K562 (cell line): Measurements from ENCODE around the gene SLCO2A1. TPM values are rescaled to one million over a fixed set of nuclear protein-coding genes. Genes with fewer than 3 reads are reported as not detected.

Experiments used
- ATAC-seq: fragments of 200-7000 bp; cut with Tn5 transposase; 3 replicates; pipeline ENCODE4 v1.9.1; 2020; ENCODE audit warnings: moderate library complexity
- BruUV-seq: library from RNA; stranded (reverse); fragments of 400-500 nt; replicated peaks from 2 replicates; lab custom pipeline; 2021; lab: Mats Ljungman, UMichigan
- CTCF ChIA-PET: fragments of 300-600 bp; formaldehyde crosslinking; extraction: SDS; loops from one replicate; lab custom pipeline; 2021; ENCODE audit warnings: low intra/inter-chr PET ratio; lab: Yijun Ruan, JAX
- POLR2A ChIA-PET: fragments of 300-600, 350-650 bp; sonication (Branson Sonifier 250); formaldehyde crosslinking; extraction: SDS; loops from one replicate; lab custom pipeline; 2021; ENCODE audit warnings: antibody characterized with exemption, inconsistent platforms; lab: Yijun Ruan, JAX
- DNase-seq, 4 experiments: peaks; one replicate each; pipeline versions ENCODE4 v3.0.0 to v3.0.0-alpha.2; 2011 to 2018; ENCODE audit warnings: low spot score in 3 of 4, mixed read lengths in 3 of 4; ENCODE audit errors: extremely low read depth in 1 of 4
- FAIRE-seq: peaks from 2 replicates; lab custom pipeline; 2011; peaks lifted over from hg19 to GRCh38; lab: Jason Lieb, UNC
- H2AFZ ChIP-seq: 2 replicates; pipeline ENCODE4 v1.6.0; 2011; ENCODE audit warnings: low read depth, low read length, control low read depth, inconsistent platforms
- H3K27ac ChIP-seq: fragments of 200-600 bp; 3 replicates; pipeline ENCODE4 v1.8.0; 2011; ENCODE audit warnings: low read depth, mild to moderate bottlenecking, control low read depth, inconsistent platforms, low read length, moderate library complexity, mixed read lengths; ENCODE audit errors: extremely low read depth
- H3K27me3 ChIP-seq, 2 experiments: fragments of 300-600 bp in 1 of 2; 2 replicates in 1 of 2; 3 replicates in 1 of 2; pipeline versions ENCODE4 v1.6.0 to v1.8.0; 2011; ENCODE audit warnings: inconsistent platforms in 2 of 2, low read length in 2 of 2, mild to moderate bottlenecking in 1 of 2, mixed read lengths in 1 of 2, moderate library complexity in 1 of 2; ENCODE audit not compliant: control insufficient read depth in 2 of 2, insufficient read depth in 2 of 2
- H3K36me3 ChIP-seq: fragments of 300-600 bp; 3 replicates; pipeline ENCODE4 v1.8.0; 2011; ENCODE audit warnings: mild to moderate bottlenecking, low read length, inconsistent platforms; ENCODE audit not compliant: control insufficient read depth, insufficient read depth
- H3K4me1 ChIP-seq, 2 experiments: fragments of 200-600 bp in 1 of 2; replicated peaks in 1 of 2; 2 replicates in 1 of 2; 3 replicates in 1 of 2; pipeline versions ENCODE4 v1.5.1 to v1.8.0; 2011; ENCODE audit warnings: inconsistent platforms in 2 of 2, low read length in 2 of 2, mild to moderate bottlenecking in 1 of 2, mixed read lengths in 1 of 2, moderate library complexity in 1 of 2; ENCODE audit not compliant: control insufficient read depth in 2 of 2, insufficient read depth in 2 of 2
- H3K4me2 ChIP-seq: 2 replicates; pipeline ENCODE4 v1.6.1; 2011; ENCODE audit warnings: low read length, control low read depth, inconsistent platforms, mixed read lengths; ENCODE audit not compliant: insufficient read depth
- H3K4me3 ChIP-seq: fragments of 200-600 bp; sonication (generic), shearing (Covaris generic); 2 replicates; pipeline ENCODE4 v1.5.1; 2016; ENCODE audit warnings: control low read depth, inconsistent platforms
- H3K79me2 ChIP-seq: fragments of 200-600 bp; 3 replicates; pipeline ENCODE4 v1.8.0; 2011; ENCODE audit warnings: low read length, inconsistent platforms; ENCODE audit not compliant: control insufficient read depth, insufficient read depth
- H3K9ac ChIP-seq, 2 experiments: 2 replicates each; pipeline versions ENCODE4 v1.6.0 to v1.6.1; 2011; ENCODE audit warnings: low read depth in 2 of 2, low read length in 2 of 2, control low read depth in 1 of 2, inconsistent platforms in 1 of 2, mild to moderate bottlenecking in 1 of 2, mixed read lengths in 1 of 2; ENCODE audit not compliant: insufficient read depth in 1 of 2
- H3K9me1 ChIP-seq: one replicate; pipeline ENCODE4 v1.6.0; 2011; ENCODE audit warnings: inconsistent platforms, mild to moderate bottlenecking, low read length, moderate library complexity; ENCODE audit not compliant: control insufficient read depth, insufficient read depth
- H3K9me3 ChIP-seq: replicated peaks from 2 replicates; pipeline ENCODE4 v1.5.1; 2011; ENCODE audit warnings: low read depth, low read length, inconsistent platforms; ENCODE audit not compliant: control insufficient read depth, insufficient read depth
- H4K20me1 ChIP-seq: replicated peaks from 2 replicates; pipeline ENCODE4 v1.6.1; 2011; ENCODE audit warnings: low read length, inconsistent platforms, mixed read lengths; ENCODE audit not compliant: control insufficient read depth, insufficient read depth
- C11orf30 ChIP-seq: fragments of 450-650 bp; IDR thresholded peaks from 2 replicates; pipeline ENCODE4 v1.6.1; 2016; ENCODE audit warnings: low read depth, mild to moderate bottlenecking
- IFI16 ChIP-seq: fragments of 250-450 bp; sonication (Bioruptor Pico); IDR thresholded peaks from 2 replicates; pipeline ENCODE4 v2.1.2; 2022; ENCODE audit warnings: mild to moderate bottlenecking, inconsistent platforms
- KAT8 ChIP-seq: fragments of 450-650 bp; IDR thresholded peaks from 2 replicates; pipeline ENCODE4 v1.6.1; 2016; ENCODE audit warnings: low read depth, mild to moderate bottlenecking
- KHSRP ChIP-seq: fragments of 450-650 bp; IDR thresholded peaks from 2 replicates; pipeline ENCODE4 v1.6.1; 2017
- MAFG ChIP-seq: fragments of 450-650 bp; conservative IDR thresholded peaks from 2 replicates; pipeline ENCODE4 v1.6.1; 2016; ENCODE audit warnings: missing genetic modification characterization, missing compliant biosample characterization
- MIER1 ChIP-seq: fragments of 450-650 bp; IDR thresholded peaks from 2 replicates; pipeline ENCODE4 v1.6.1; 2016; ENCODE audit warnings: antibody characterized with exemption, mild to moderate bottlenecking, low read depth
- NR2F6 ChIP-seq: fragments of 450-650 bp; formaldehyde crosslinking; IDR thresholded peaks from 2 replicates; pipeline ENCODE4 v1.4.0; 2020; ENCODE audit warnings: mild to moderate bottlenecking
- NUFIP1 ChIP-seq: fragments of 450-650 bp; IDR thresholded peaks from 2 replicates; pipeline ENCODE4 v1.6.1; 2018; ENCODE audit not compliant: partially characterized antibody
- SPI1 ChIP-seq: IDR thresholded peaks from 2 replicates; pipeline ENCODE4 v1.6.1; 2011; ENCODE audit warnings: low read depth, low read length, control low read depth, borderline replicate concordance
- TEAD4 ChIP-seq, 2 experiments: sonication (generic) in 1 of 2; formaldehyde crosslinking in 1 of 2; IDR thresholded peaks; 2 replicates each; pipeline versions ENCODE4 v1.6.1 to v1.8.0; 2012 to 2022; ENCODE audit warnings: borderline replicate concordance in 1 of 2, inconsistent platforms in 1 of 2, low read length in 1 of 2, mild to moderate bottlenecking in 1 of 2, missing genetic modification reagents in 1 of 2
- YBX1 ChIP-seq: fragments of 450-650 bp; IDR thresholded peaks from 2 replicates; pipeline ENCODE4 v1.7.1; 2016; ENCODE audit warnings: mild to moderate bottlenecking
- ZNF140 ChIP-seq: fragments of 250-450 bp; sonication (Bioruptor Pico); IDR thresholded peaks from 2 replicates; pipeline ENCODE4 v1.8.0; 2021; ENCODE audit warnings: moderate library complexity, mild to moderate bottlenecking, inconsistent platforms
- ZNF316 ChIP-seq: fragments of 450-650 bp; IDR thresholded peaks from 2 replicates; pipeline ENCODE4 v1.6.1; 2016
- ZNF766 ChIP-seq: fragments of 200-800 bp; sonication (Bioruptor generic); conservative IDR thresholded peaks from 2 replicates; pipeline ENCODE4 v1.6.1; 2016; ENCODE audit warnings: missing genetic modification characterization, missing compliant biosample characterization
- WGBS: fragments of 100-300 bp; shearing (Covaris generic); methylation state at CpG from one replicate; pipeline ENCODE4 v1.1.6; 2016; ENCODE audit warnings: low coverage, mixed read lengths; ENCODE audit not compliant: insufficient coverage; ENCODE audit errors: missing lambda C conversion rate; 5-methylcytosine and 5-hydroxymethylcytosine counted together
- in situ Hi-C: fragments of 300-500 bp; cut with MboI; formaldehyde crosslinking; loops from 4 replicates; pipeline ENCODE4 v1.15.0; 2018; ENCODE audit warnings: inconsistent platforms, mixed read lengths
- intact Hi-C: fragments of 100-400 bp; cut with micrococcal nuclease; formaldehyde crosslinking; loops from 2 replicates; pipeline ENCODE4 v1.14.2; 2022
- polyA plus RNA-seq, 8 experiments: library from polyadenylated mRNA; depleted of rRNA in 4 of 8; stranded (reverse) in 5 of 8; unstranded in 3 of 8; fragments of >200 nt; fragmentation: Nextera tagmentation in 2 of 8; fragmentation: Illumina TruSeq in 1 of 8; extraction: Ambion mirVana in 2 of 8; extraction: Trizol in 1 of 8; gene quantifications; 2 replicates each; pipeline versions ENCODE4 v1.2.1 to v1.2.3, GENCODE V29; 2011 to 2014; ENCODE audit warnings: inconsistent platforms in 1 of 8, missing spikeins in 1 of 8
- total RNA-seq, 7 experiments: library from RNA; depleted of rRNA in 6 of 7; stranded (reverse); fragments of >200 nt in 6 of 7; fragmentation: Illumina TruSeq in 2 of 7; extraction: Trizol in 2 of 7; gene quantifications; 2 replicates each; pipeline versions ENCODE4 v1.2.1 to v1.2.3, GENCODE V29; 2011 to 2021; ENCODE audit warnings: low replicate concordance in 1 of 7

The SLCO2A1 gene
- total and polyA plus RNA-seq, 9 of the 15 experiments (the other 6 are each of a cell fraction or from before 2014, with no cell fraction given) = 0.16 to 1.0 TPM; not detected in 7

DNA sequence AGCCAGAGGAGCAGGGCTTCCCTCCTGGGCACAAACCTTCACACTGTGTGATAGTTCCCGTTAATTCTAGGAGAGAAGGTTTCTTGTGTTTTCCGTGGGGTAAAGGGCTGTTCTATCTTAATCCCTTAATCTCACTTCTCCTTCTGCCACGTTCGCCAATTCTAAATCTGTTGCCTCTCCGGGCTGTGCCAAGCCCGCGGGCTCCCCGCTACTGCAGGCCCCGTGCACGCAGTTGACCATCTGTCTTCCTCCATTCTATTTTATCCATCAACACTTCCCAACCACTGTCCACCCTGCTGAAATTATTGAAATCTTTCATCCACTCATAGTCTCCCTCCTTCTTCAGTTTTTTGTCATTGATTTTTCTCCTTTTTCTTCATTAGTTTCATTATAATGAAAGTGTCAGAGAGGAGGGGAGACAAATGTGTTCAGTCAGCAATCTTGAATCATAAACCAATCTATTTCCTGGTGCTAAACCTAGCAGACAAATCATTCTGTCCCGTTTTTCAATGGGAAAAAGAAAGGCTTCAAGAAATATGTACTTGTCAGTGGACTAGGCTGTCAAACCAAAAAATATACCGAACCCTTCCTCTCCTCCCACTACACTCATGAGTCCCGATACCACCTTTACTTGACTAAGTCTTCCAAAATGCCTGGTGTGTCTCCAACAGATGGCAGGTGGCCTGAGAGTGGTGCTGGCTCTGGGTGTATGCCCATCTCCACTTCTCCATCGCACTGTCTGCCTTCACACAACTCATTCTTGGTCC lies 39.6 kb downstream of the SLCO2A1 start:
- ChIA-PET CTCF (no interaction called here), POLR2A (no interaction called here)
- Histone ChIP-seq H4K20me1 (no peaks in the 10 kb centered on the region), H3K9ac (no peak overlapping the region), H2AFZ (no peak overlapping the region), H3K9me3 (no peaks in the 10 kb centered on the region), H3K4me3 (no peak overlapping the region), H3K9me1 (no peaks in the 10 kb centered on the region), H3K4me2 (no peak overlapping the region), H3K79me2 (no peaks in the 10 kb centered on the region), H3K27ac (no peak overlapping the region), H3K27me3 (peaks cover 14 to 41% of the 10 kb centered on the region in 2 experiments; a peak in 4 of 5 replicates), H3K4me1 (no peaks in the 10 kb centered on the region), H3K36me3 (no peaks in the 10 kb centered on the region)
- TF ChIP-seq C11orf30 (peak; percentile 32; the same call in 1 of the 2 replicates), ZNF316 (peak; percentile 53; the same call in 1 of the 2 replicates), MAFG (tag) (peak; percentile 36; the same call in 1 of the 2 replicates), IFI16 (CRISPR knock-in tag) (no peak), KHSRP (no peak)
- intact Hi-C loops = no loop called here
- 2% methylated on average over 10 of the region's 14 CpGs for WGBS
- in situ Hi-C loops = no loop called here
- ATAC-seq (no peak), FAIRE-seq (no peak), DNase-seq (no peak)
- no TSS peak for BruUV-seq

DNA sequence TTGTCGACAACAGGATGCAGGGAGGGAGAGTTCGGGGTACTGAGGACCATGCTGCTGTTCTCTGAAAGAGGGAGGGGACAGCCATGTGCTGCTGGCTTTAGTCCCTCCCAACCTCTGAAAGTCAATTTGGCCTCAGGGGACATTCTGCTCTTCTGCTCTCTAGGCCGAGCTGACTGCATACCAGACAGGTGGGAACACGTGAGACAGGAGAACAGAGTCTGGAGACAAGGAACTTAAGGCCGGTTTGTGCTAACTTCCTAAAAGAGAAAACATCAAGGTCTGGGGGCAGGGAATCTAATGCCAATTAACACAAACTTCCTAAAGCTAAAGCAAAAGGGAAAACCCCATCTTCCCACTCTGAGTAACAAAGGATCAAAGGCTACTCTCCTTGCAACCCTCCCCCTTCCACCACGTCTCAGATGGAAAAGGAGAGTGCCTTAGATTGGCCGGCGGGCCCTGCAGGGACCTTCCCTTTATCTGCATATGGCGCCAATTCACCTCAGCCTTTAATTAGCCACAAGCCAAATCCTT lies 41.0 kb downstream of the SLCO2A1 start:
- Histone ChIP-seq H3K9me1 (no peaks in the 10 kb centered on the region), H3K9me3 (no peaks in the 10 kb centered on the region), H4K20me1 (no peaks in the 10 kb centered on the region), H2AFZ (no peak overlapping the region), H3K36me3 (no peaks in the 10 kb centered on the region), H3K4me2 (no peak overlapping the region), H3K27ac (no peak overlapping the region), H3K4me3 (no peak overlapping the region), H3K79me2 (no peaks in the 10 kb centered on the region), H3K9ac (no peak overlapping the region), H3K27me3 (peaks cover 14 to 34% of the 10 kb centered on the region in 2 experiments; a peak in 4 of 5 replicates), H3K4me1 (no peaks in the 10 kb centered on the region)
- 0% methylated on average over 8 of the region's 9 CpGs for WGBS
- ChIA-PET CTCF (no interaction called here), POLR2A (no interaction called here)
- no TSS peak for BruUV-seq
- FAIRE-seq (no peak), ATAC-seq (no peak), DNase-seq (no peak)
- TF ChIP-seq YBX1 (no peak), NUFIP1 (no peak), TEAD4 (IDR thresholded peaks at IDR 0.05; ENCODE audit: low read length) (no peak), TEAD4 (CRISPR knock-in tag; IDR thresholded peaks at IDR 0.05; ENCODE audit: borderline replicate concordance) (no peak), KAT8 (no peak), NR2F6 (CRISPR knock-in tag) (no peak), ZNF766 (CRISPR knock-in tag) (no peak), SPI1 (no peak), MIER1 (no peak), ZNF140 (CRISPR knock-in tag) (no peak)
- in situ Hi-C loops (no loop called here), intact Hi-C loops (no loop called here)
